ENCODE results near the gene NANP. TPM values are rescaled to one million over a fixed set of nuclear protein-coding genes. Genes with fewer than 3 reads are reported as not detected.

The NANP gene
- total and polyA plus RNA-seq, 9 of the 15 experiments (the other 6 are each of a cell fraction or from before 2014, with no cell fraction given) = 5.4 to 8.4 (median 6.9) TPM

GRCh38 chr20:25566821-25567220 lies 57.0 kb downstream of the NANP start:
- intact Hi-C loops (cut with micrococcal nuclease) = no loop called here
- CTCF ChIA-PET (ENCODE audit: low intra/inter-chr PET ratio) = no interaction called here
- no TSS peak for BruUV-seq (replicated peaks)
- in situ Hi-C loops (cut with MboI) = no loop called here
- no peak overlapping the region for H2AFZ ChIP-seq (ENCODE audit: low read depth, low read length)
- H3K4me3 ChIP-seq = no peak overlapping the region
- no peaks in the 10 kb centered on the region for H3K9me1 ChIP-seq (ENCODE audit: control insufficient read depth, insufficient read depth, low read length)
- no peak for TF ChIP-seq IRF2 (CRISPR knock-in tag; IDR thresholded peaks at IDR 0.05)
- TF ChIP-seq NR3C1 (CRISPR knock-in tag; IDR thresholded peaks at IDR 0.05) = no peak
- TF ChIP-seq CBX5 (IDR thresholded peaks at IDR 0.05; ENCODE audit: borderline replicate concordance, low read depth) = no peak
- no peak for TF ChIP-seq FOXK1 (CRISPR knock-in tag; IDR thresholded peaks at IDR 0.05; ENCODE audit: borderline replicate concordance)
- no peak for TF ChIP-seq GATA2 (CRISPR knock-in tag; IDR thresholded peaks at IDR 0.05)
- TF ChIP-seq HEY1 (CRISPR knock-in tag; IDR thresholded peaks at IDR 0.05; ENCODE audit: borderline replicate concordance) = no peak
- no peak for TF ChIP-seq TGIF2 (CRISPR knock-in tag; IDR thresholded peaks at IDR 0.05)
- no peak for TF ChIP-seq CGGBP1 (CRISPR knock-in tag; IDR thresholded peaks at IDR 0.05)
- TF ChIP-seq CBX2 (IDR thresholded peaks at IDR 0.05; ENCODE audit: insufficient read depth, low read length, poor library complexity, severe bottlenecking) = no peak
- TF ChIP-seq ZNF77 (CRISPR knock-in tag; IDR thresholded peaks at IDR 0.05) = no peak
- TF ChIP-seq GABPB1 (CRISPR knock-in tag; IDR thresholded peaks at IDR 0.05) = no peak
- no peak for TF ChIP-seq ZNF253 (CRISPR knock-in tag; conservative IDR thresholded peaks at IDR 0.05)
- TF ChIP-seq, protein P1, sequence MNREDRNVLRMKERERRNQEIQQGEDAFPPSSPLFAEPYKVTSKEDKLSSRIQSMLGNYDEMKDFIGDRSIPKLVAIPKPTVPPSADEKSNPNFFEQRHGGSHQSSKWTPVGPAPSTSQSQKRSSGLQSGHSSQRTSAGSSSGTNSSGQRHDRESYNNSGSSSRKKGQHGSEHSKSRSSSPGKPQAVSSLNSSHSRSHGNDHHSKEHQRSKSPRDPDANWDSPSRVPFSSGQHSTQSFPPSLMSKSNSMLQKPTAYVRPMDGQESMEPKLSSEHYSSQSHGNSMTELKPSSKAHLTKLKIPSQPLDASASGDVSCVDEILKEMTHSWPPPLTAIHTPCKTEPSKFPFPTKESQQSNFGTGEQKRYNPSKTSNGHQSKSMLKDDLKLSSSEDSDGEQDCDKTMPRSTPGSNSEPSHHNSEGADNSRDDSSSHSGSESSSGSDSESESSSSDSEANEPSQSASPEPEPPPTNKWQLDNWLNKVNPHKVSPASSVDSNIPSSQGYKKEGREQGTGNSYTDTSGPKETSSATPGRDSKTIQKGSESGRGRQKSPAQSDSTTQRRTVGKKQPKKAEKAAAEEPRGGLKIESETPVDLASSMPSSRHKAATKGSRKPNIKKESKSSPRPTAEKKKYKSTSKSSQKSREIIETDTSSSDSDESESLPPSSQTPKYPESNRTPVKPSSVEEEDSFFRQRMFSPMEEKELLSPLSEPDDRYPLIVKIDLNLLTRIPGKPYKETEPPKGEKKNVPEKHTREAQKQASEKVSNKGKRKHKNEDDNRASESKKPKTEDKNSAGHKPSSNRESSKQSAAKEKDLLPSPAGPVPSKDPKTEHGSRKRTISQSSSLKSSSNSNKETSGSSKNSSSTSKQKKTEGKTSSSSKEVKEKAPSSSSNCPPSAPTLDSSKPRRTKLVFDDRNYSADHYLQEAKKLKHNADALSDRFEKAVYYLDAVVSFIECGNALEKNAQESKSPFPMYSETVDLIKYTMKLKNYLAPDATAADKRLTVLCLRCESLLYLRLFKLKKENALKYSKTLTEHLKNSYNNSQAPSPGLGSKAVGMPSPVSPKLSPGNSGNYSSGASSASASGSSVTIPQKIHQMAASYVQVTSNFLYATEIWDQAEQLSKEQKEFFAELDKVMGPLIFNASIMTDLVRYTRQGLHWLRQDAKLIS (CRISPR knock-in tag; IDR thresholded peaks at IDR 0.05) = no peak
- no peak for TF ChIP-seq CCNT2 (IDR thresholded peaks at IDR 0.05; ENCODE audit: borderline replicate concordance, extremely low read depth, insufficient read length, low read depth, low read length)
- TF ChIP-seq, protein P2, sequence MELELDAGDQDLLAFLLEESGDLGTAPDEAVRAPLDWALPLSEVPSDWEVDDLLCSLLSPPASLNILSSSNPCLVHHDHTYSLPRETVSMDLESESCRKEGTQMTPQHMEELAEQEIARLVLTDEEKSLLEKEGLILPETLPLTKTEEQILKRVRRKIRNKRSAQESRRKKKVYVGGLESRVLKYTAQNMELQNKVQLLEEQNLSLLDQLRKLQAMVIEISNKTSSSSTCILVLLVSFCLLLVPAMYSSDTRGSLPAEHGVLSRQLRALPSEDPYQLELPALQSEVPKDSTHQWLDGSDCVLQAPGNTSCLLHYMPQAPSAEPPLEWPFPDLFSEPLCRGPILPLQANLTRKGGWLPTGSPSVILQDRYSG (tag; conservative IDR thresholded peaks at IDR 0.05; ENCODE audit: low read depth) = no peak
- no peak for TF ChIP-seq XRCC3 (IDR thresholded peaks at IDR 0.05)
- TF ChIP-seq ZZZ3 (IDR thresholded peaks at IDR 0.05) = no peak
- TF ChIP-seq U2AF1 (optimal IDR thresholded peaks at IDR 0.05; ENCODE audit: low read depth, low read length) = no peak
- TF ChIP-seq CREM (IDR thresholded peaks at IDR 0.05; ENCODE audit: low read depth) = no peak
- no peak for TF ChIP-seq POLR2H (tag; IDR thresholded peaks at IDR 0.05; ENCODE audit: low read depth)
- no peak overlapping the region for H3K27ac ChIP-seq (ENCODE audit: extremely low read depth, low read depth, low read length)
- no peaks in the 10 kb centered on the region for H3K27me3 ChIP-seq (ENCODE audit: control insufficient read depth in 2 of 2, insufficient read depth in 2 of 2, low read length in 2 of 2)
- ATAC-seq (no peak), FAIRE-seq (no peak), DNase-seq (ENCODE audit: extremely low read depth in 1 of 4, low spot score in 3 of 4) (no peak)
- no peak overlapping the region for H3K4me2 ChIP-seq (ENCODE audit: insufficient read depth, low read length)
- 0% methylated on average over 2 of the region's 2 CpGs for WGBS (ENCODE audit: insufficient coverage, low coverage, missing lambda C conversion rate)
- H4K20me1 ChIP-seq (replicated peaks; ENCODE audit: control insufficient read depth, insufficient read depth, low read length) = no peaks in the 10 kb centered on the region
- no peaks in the 10 kb centered on the region for H3K36me3 ChIP-seq (ENCODE audit: control insufficient read depth, insufficient read depth, low read length)
- no peaks in the 10 kb centered on the region for H3K9me3 ChIP-seq (replicated peaks; ENCODE audit: control insufficient read depth, insufficient read depth, low read depth, low read length)
- no peak overlapping the region for H3K9ac ChIP-seq (ENCODE audit: insufficient read depth in 1 of 2, low read depth in 2 of 2, low read length in 2 of 2)
- H3K4me1 ChIP-seq (replicated peaks in 1 of 2; ENCODE audit: control insufficient read depth in 2 of 2, insufficient read depth in 2 of 2, low read length in 2 of 2) = no peaks in the 10 kb centered on the region
- POLR2A ChIA-PET = interaction anchor here (0.7 to 1.2 kb wide), 2 partner anchors 26 to 28 kb away, joined by 3 read pairs; no protein-coding TSS in a partner anchor
- H3K79me2 ChIP-seq (ENCODE audit: control insufficient read depth, insufficient read depth, low read length) = no peaks in the 10 kb centered on the region
